KMS-11 (cell line): ENCODE measurements around the gene LAD1.
A peak's percentile ranks its signal among the peaks of the same experiment; 100 is the strongest.

Experiments used
- H2AFZ ChIP-seq: fragments of 200-600 bp; sonication (generic); 2 replicates; pipeline ENCODE4 v1.6.1; 2016; ENCODE audit warnings: antibody characterized with exemption, mixed run types, low read depth
- H3K27ac ChIP-seq: fragments of 200-600 bp; sonication (generic); 2 replicates; pipeline ENCODE4 v1.6.1; 2016; ENCODE audit warnings: mild to moderate bottlenecking, mixed run types
- H3K27me3 ChIP-seq: fragments of 200-600 bp; sonication (generic); 2 replicates; pipeline ENCODE4 v1.6.1; 2017; ENCODE audit warnings: mild to moderate bottlenecking, low read depth, mixed run types, moderate library complexity; ENCODE audit not compliant: insufficient read depth
- H3K36me3 ChIP-seq: fragments of 200-600 bp; sonication (generic); 2 replicates; pipeline ENCODE4 v1.6.1; 2017; ENCODE audit warnings: mild to moderate bottlenecking, mixed run types; ENCODE audit not compliant: insufficient read depth
- H3K4me1 ChIP-seq: fragments of 200-600 bp; sonication (generic); 2 replicates; pipeline ENCODE4 v1.6.1; 2016; ENCODE audit warnings: mild to moderate bottlenecking, low read depth, mixed run types; ENCODE audit not compliant: poor library complexity, severe bottlenecking
- H3K4me2 ChIP-seq: fragments of 200-600 bp; sonication (generic); 2 replicates; pipeline ENCODE4 v1.7.0; 2016; ENCODE audit warnings: mild to moderate bottlenecking, mixed run types
- H3K4me3 ChIP-seq: fragments of 200-600 bp; sonication (generic); IDR thresholded peaks from 2 replicates; pipeline ENCODE4 v1.6.1; 2017; ENCODE audit warnings: low read depth, low read length, mixed read lengths; ENCODE audit not compliant: insufficient read depth
- H3K79me2 ChIP-seq: fragments of 200-600 bp; sonication (generic); 2 replicates; pipeline ENCODE4 v1.6.1; 2016; ENCODE audit warnings: low read depth, mixed run types; ENCODE audit not compliant: insufficient read depth
- H3K9ac ChIP-seq: fragments of 200-600 bp; sonication (generic); 2 replicates; pipeline ENCODE4 v1.6.1; 2016; ENCODE audit warnings: mild to moderate bottlenecking, mixed run types
- H4K20me1 ChIP-seq: fragments of 200-600 bp; sonication (generic); 2 replicates; pipeline ENCODE4 v1.6.1; 2016; ENCODE audit warnings: mild to moderate bottlenecking, mixed run types; ENCODE audit not compliant: insufficient read depth
- TF ChIP-seq, protein P1 (sequence below): fragments of 200-600 bp; sonication (generic); conservative IDR thresholded peaks from 2 replicates; pipeline ENCODE4 v1.6.1; 2017; ENCODE audit warnings: low read depth, mild to moderate bottlenecking, antibody characterized with exemption, low read length, moderate library complexity, mixed read lengths

The LAD1 gene

DNA sequence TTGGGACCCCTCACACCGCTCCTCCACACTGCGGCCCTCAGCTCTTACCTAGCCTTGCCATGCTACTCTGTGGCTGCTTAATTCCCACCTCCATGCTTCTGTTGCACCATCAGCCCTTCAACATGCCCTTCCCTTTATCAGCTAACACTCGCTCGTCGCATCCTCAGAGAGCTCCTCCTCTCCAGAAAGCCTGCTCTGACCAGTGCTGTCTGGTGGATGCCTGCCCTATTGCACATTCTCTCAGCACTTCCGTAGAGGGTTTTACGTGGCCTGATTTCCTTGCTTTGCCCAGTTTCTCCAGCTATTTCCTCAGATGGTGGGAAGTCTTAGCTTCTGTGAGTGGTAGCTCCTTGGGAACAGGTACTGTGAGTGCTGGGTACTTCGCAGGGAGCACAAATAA lies 10.3 kb upstream of the LAD1 start:
- no peaks in the 10 kb centered on the region for H3K4me1 ChIP-seq
- no peak overlapping the region for H3K27ac ChIP-seq
- H3K79me2 ChIP-seq = no peaks in the 10 kb centered on the region
- TF ChIP-seq, protein P1, sequence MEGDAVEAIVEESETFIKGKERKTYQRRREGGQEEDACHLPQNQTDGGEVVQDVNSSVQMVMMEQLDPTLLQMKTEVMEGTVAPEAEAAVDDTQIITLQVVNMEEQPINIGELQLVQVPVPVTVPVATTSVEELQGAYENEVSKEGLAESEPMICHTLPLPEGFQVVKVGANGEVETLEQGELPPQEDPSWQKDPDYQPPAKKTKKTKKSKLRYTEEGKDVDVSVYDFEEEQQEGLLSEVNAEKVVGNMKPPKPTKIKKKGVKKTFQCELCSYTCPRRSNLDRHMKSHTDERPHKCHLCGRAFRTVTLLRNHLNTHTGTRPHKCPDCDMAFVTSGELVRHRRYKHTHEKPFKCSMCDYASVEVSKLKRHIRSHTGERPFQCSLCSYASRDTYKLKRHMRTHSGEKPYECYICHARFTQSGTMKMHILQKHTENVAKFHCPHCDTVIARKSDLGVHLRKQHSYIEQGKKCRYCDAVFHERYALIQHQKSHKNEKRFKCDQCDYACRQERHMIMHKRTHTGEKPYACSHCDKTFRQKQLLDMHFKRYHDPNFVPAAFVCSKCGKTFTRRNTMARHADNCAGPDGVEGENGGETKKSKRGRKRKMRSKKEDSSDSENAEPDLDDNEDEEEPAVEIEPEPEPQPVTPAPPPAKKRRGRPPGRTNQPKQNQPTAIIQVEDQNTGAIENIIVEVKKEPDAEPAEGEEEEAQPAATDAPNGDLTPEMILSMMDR = no peak
- no peak overlapping the region for H3K4me3 ChIP-seq
- H2AFZ ChIP-seq = no peak overlapping the region
- peaks cover 17% of the 10 kb centered on the region; the same call in 1 of the 2 replicates for H3K27me3 ChIP-seq
- H4K20me1 ChIP-seq = no peaks in the 10 kb centered on the region
- H3K36me3 ChIP-seq = no peaks in the 10 kb centered on the region
- H3K4me2 ChIP-seq = no peak overlapping the region
- no peak overlapping the region for H3K9ac ChIP-seq

DNA sequence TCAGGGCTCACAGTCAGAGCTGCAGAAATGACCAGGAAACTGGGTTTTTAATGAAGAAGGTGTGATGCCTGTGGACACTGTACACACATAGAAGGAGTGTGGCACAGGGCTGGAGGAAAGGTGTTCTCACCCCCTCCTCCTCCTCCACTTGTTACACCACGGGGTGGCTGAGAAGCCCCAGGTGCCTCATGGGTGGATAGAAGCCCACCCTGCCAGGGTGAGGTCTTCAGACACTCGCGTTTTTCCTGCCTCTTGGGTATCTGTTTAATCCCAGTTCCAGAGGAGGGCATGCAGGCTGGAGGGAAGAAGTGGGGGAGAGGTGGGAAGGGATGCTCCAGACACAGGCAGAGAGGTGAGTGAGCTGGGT lies 9.7 kb upstream of the LAD1 start:
- H3K4me3 ChIP-seq = no peak overlapping the region
- H3K36me3 ChIP-seq = no peaks in the 10 kb centered on the region
- H4K20me1 ChIP-seq = no peaks in the 10 kb centered on the region
- H2AFZ ChIP-seq = no peak overlapping the region
- H3K27ac ChIP-seq = no peak overlapping the region
- H3K4me1 ChIP-seq = no peaks in the 10 kb centered on the region
- peaks cover 17% of the 10 kb centered on the region; the same call in 1 of the 2 replicates for H3K27me3 ChIP-seq
- no peak overlapping the region for H3K4me2 ChIP-seq
- H3K9ac ChIP-seq = no peak overlapping the region
- TF ChIP-seq, protein P1 = no peak
- H3K79me2 ChIP-seq = no peaks in the 10 kb centered on the region

DNA sequence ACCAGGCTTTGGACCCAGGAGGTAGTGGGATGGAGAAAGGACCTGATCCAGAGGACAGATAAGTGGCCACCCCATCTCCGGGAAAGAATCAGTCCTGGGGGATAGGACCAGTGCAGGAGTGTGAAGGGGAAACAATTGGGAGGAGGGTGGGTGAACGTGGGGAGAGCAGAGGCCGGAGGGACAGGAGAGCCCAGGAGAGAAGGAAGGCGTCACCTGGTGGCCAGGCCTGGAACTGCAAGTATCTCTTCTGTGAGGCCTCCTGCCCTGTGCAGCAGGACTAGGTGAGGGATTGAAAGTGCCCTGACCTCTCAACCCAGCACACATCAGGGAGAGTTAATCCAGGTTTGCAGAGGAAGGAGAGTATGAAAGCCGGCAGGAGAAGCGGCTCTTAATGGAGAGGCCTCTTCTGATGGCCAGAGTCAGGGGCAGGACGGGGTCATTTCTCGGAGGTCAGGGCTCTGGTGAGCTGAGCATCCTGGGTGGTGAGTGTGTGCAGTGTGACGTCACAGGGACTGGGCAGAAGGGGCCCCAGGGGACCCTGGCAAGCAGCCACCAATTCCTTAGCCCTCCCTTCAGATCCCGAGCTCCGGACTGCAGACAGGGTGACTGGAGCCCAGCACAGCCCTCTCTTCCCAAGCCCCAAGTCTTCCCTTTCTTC lies 9.2 kb upstream of the LAD1 start:
- Histone ChIP-seq H3K9ac (no peak overlapping the region), H2AFZ (no peak overlapping the region), H3K27ac (no peak overlapping the region), H3K36me3 (no peaks in the 10 kb centered on the region), H3K4me3 (no peak overlapping the region), H3K27me3 (peaks cover 17% of the 10 kb centered on the region; the same call in 1 of the 2 replicates), H4K20me1 (no peaks in the 10 kb centered on the region), H3K79me2 (no peaks in the 10 kb centered on the region), H3K4me2 (no peak overlapping the region), H3K4me1 (no peaks in the 10 kb centered on the region)
- TF ChIP-seq, protein P1 = peak; percentile 98

DNA sequence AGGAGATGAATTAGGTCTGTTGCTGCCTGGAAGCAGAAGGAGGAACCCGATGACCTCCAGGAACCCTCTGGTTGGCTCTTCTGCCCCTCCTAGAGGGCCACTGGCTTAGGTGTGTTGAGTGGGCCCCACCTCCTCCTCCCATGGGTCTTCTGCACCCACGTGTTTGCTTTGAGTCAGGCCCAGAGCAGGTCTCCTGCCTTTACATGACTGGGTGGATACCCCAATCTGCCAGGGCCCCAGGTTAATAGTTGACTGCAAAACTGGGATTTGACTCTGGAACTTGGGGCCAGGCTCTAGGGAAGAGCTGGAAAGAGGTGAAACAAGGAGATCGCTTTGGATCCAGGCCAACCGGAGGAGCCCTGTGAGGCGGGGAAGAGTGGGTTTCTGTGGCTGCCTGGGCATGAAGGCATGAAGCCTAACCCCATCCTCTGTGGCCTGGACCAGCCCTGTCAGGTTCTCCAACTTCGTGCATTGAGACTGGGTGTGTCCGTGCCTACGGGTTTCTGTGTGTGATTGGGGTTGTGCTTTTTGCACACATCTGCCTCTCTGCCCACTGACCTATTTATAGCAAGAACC lies 7.8 kb upstream of the LAD1 start:
- TF ChIP-seq, protein P1 = no peak
- H3K4me2 ChIP-seq = no peak overlapping the region

More for the DNA sequence above, 7.8 kb upstream of the LAD1 start:
- Histone ChIP-seq H2AFZ (no peak overlapping the region), H4K20me1 (no peaks in the 10 kb centered on the region), H3K36me3 (no peaks in the 10 kb centered on the region), H3K9ac (no peak overlapping the region), H3K27ac (no peak overlapping the region), H3K79me2 (no peaks in the 10 kb centered on the region), H3K4me3 (no peak overlapping the region), H3K27me3 (peaks cover 21% of the 10 kb centered on the region; the same call in 1 of the 2 replicates), H3K4me1 (no peaks in the 10 kb centered on the region)
